ENCODE data around the gene C2CD3.

The C2CD3 gene

DNA sequence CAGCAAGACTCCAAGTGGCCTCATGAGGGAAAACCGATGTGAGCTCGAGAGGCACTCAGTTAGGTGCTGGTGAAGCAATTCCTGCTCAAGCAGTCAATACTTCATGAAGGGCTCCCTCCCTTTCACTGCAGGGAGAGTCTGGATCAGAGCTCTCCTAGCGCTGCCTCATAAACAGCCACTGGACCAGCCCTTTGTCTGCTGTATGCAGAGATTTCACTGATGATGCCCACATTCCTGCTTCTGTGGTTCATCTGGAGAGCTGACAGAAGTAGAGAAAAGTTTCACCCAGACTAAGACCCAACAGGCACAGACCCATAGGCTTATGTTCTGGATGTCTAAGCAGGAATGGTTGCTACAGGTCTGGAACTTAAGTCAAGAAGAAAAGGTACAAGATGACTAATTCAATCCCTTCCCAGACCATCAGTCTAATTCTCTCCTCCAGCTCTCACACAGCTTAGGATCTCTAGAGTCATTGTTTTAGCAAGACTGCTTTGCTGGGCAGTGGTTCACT lies 192.2 kb downstream of the C2CD3 start:
- no peak for DNase-seq

DNA sequence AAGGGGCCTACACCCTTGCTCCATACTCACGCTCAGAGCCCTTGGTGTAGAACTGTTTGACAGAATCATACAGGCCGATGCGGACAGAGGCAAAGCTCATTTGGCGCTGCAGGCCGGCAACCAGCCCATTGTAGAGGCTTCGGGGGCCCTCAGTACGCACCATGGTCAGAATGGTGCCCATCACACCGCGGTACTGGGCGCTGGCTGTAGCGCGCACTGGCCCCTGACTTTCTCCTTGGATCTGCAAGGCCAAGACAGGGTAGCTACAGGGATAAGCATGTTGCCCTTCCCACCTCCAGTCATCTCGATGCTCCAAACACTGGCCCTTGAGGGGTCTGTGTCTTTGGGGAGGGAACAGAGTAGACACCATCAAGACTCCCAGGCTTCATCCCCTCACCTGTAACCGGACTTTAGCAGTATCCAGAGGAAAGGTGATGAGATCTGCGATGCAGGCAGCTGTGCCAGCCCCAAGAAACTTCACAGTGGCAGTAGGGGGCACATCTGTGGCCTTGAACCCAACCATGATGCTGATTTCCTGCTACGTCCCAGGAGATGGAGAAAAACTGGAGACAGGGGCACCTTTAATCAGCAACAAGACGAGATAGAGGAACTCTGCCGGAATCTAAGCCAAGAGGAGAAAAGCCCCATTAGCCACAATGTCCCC lies 192.8 kb downstream of the C2CD3 start:
- DNase-seq, result no peak

DNA sequence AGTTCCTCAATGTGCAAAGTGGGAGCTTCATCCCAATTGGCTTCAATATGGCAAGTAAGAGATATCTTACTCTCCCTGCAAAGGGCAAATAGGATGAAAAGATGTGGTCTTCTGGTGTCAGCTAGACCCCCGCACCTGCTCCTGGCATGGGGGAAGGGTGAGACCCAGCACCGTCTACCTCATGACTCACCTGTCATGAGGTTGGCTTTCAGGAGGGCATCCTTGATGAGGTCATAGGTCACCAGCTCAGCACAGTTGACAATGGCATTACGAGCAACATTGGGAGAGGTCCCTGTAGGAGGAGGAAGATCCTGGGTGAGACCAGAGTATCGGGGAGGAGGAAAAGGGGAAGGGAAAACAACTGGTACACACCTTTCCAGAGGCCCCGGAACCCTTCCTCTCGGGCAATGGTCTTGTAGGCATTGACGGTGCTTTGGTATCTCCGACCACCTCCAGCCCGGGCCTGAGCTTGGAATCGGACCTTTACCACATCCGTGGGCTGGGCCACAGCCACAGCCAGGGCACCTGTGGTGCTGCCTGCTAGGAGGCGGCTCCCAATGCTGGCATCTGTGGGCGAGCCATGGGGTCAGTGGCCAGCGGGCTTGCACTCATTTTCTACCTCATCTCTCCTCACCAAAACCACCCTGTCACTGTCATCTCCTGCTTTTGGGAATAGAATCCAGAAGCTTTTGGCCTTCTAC lies 194.2 kb downstream of the C2CD3 start:
- DNase-seq, result no peak

DNA sequence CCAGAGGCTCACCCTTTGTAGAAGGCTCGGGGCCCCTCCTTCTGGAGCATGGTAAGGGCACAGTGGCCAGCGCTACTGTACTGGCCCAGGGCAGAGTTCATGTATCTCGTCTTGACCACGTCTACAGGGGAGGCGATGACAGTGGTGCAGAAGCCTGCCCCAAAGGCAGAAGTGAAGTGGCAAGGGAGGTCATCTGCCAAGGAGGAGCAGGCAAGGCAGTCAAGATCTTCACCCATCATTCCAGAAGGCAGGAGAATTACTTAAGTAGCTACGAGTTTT lies 195.4 kb downstream of the C2CD3 start:
- no peak for DNase-seq

DNA sequence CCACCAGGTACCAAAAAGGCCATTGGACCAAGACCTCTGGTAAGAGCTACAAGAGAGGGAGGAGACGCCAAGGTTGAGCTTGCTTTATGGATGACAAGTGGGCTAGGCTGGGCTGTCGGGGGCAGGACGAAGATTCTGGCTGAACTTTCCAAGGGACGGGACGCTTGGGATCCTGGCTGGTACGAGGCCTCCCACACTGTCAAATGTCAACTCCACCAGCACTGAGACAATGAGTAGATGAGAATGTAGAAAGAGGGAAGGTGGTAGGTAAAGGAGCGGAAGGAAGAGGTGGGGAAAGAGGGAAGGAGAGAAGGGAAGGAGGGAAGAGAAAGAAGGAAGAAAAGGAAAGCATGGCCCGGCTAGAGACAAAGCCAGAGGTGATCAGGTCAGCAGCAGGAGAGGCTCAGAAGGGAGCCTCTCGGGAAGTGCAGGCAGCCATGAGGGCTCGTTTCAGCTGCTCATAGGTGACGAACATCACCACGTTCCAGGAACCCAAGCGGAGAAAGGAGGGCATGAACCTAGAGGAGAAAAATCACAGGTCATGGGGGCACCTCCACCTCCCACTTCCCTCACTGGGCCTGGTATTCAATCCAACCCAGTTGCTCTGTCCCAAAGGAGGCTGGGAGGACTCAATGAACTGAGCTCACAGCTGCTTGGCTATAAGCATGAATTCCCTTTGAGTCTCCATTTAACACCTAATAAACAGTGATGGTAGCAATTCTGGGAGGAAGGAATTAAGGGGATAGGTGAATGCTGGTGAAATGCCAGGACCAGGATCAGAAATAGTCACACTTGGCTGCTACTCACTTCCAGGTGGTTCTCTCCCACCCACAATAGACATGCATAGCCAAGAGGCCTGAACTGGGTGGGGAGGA lies 196.0 kb downstream of the C2CD3 start:
- DNase-seq, result no peak

DNA sequence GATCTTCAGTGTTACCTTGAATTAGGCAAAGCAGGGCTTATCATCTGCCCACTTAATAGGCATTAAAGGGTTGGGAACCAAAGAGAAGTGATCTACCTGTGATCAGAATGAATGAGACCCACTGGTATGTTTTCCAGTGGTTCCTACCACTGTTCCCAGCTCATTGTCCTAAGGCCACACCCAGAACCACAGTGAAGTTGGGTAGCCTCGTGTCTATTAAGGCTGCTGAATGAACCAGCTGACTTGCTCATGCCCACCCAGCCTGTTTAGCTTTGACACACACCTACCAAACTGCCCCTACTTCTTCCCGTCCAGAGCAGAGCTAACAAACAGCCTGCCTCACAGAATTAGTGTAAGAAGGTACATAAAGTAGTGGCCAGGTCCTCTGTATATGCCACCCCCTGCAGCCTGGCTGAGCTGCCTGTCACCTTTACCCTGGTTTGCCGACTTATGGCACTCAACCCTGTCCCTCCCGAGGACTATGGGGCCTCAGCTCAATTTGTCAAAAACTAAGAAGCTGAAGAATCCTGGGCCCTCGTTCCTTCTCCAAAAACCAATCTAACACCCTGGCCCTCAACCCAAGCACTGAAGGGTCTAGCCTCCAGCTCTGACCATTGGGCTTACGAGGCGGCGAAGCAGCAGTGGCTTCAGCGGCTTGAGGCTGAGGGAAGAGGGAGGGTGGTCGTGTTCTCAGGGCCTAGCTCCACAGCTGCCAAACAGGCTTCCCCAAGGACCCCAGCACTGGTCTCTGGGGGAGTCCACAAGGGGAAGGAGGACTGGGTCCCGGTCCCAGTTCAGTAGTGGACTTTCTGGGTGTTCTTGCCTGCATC lies 198.0 kb downstream of the C2CD3 start:
- no peak for DNase-seq

DNA sequence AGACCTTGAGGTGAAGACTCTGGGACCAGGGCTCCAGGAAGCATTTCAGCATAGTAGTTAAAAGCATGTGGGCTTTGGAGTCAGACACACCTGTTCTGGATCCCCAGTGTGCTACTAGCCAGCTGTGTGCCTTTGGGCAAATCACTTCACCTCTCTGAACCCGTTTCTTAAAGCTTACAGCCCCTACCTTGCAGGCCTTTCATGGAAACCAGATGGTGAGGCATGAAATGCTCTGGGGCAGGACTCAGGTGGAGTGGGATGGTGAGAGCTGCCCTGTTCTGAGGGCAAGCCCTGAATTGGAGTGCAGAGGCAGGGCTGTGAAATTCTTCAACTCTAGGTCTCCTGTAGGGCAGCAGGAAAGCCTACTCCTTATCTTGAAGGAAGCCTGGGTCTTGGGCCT lies 198.6 kb downstream of the C2CD3 start:
- DNase-seq, result no peak

DNA sequence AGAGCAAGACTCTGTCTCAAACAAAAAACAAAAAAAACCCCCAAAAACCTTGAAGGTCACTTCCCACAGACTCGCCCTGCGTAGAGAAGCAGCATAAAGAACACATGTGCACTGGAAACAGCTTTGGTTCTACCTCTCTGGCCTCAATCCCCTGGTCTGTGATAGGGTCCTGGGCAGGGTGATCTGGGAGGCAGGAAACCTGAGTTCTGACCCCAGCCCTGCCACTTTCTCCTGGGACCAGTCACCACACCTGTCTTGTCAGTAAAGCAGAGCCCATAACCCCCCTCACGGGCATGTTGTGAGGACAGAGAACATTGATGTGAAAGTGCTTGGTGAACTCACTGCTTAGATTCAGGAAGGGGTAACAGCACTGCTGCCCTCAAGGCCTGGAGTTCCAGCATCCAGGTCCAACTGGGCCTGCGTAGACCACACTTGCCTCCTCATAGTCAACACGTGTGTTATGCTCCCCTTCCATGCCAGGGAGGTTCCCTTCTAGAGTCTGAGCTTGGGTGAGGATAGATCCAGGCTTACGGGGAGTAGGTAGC lies 199.6 kb downstream of the C2CD3 start:
- DNase-seq, result no peak

DNA sequence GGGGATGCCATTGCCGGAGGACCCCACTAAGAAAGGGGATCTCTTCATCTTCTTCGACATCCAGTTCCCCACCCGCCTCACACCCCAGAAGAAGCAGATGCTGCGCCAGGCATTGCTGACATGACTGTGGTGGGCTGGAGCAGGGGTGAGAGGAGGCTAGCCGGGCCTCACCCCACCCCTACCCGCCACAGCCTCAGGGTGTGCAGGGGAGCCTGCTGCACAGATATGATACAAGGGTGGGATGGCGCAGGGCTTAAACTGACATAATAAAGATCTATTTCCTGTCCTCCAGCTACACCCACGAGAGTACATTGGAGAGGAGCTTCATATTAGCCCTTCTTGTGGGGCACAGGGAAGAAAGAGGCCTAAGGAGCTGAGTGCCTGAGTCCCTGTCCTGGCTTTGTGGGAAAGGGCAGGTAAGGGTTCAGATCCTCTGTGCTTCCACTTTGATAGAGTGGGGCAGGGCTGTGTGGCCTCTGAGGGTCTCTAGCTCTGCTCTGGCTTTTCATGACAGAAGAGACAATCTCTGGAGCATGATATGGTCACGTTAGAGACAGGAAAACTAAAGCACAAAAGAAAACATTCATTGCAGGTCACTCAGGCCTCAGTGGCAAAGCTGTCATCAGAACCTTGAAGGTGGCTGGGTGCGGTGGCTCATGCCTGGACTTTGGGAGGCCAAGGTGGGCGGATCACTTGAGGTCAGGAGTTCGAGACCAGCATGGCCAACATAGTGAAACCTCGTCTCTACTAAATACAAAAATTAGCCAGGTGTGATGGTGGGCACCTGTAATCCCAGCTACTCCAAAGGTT lies 200.6 kb downstream of the C2CD3 start:
- DNase-seq, result no peak

DNA sequence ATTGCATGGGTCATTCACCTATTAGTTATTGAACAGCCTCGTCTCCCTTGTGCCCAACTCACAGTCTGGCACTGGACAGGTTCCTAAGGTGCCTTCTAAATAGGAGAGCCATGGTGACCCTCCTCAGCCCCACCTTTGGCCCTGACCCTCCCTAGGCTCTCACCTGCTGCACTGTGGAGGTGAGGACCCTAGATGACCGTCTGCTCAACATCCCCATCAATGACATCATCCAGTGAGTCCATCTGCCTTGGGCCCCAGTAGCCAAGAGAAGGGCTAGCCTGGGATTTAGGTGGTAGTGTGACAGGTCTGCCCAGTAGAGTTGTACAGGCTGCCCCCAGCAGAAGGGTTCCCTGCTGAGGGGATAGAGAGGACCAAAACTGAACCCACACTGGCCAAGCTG lies 201.7 kb downstream of the C2CD3 start:
- no peak for DNase-seq

DNA sequence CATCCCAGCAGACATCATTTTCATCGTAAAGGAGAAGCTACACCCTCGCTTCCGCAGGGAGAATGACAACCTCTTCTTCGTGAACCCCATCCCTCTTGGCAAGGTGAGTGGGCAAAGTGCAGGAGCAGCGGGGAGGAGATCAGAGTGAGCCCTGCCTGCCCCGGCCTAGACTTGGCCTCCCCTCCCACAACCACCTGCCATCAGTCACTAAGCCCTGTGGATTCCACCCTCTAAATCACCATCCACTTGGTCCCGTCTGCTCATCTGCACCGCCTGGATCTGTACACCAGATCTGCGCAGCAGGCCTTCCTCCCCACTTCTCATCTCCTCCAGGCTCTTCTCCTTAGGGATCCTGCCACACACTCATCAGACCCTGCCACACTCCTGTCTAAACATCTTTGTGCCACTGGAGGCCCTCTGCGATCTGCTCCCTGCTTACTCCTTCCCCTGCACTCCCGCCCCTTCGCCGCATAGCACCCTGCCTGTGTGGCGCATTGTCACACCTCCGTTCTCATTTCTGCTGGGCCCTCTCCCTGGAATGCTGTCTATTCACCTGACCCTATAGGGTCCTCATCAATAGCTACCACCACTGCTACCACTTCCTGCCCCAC lies 202.3 kb downstream of the C2CD3 start:
- DNase-seq, result no peak

DNA sequence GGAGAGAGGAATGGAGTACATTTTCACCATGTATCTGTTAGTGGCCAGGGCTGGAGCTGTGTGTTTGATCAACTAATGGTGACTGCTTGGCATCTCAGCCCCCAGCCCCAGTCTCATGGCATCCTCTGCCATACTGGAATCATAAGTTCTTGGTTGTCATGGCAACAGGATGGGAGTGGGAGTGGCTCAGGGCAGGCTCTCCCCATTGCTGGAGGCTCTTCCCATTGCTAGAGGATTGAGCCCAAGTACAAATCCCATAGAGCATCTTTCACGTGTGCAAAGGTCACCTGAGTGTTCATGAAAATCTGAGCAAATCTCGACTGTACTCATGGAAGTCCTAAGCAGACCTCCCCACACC lies 205.1 kb downstream of the C2CD3 start:
- no peak for DNase-seq

DNA sequence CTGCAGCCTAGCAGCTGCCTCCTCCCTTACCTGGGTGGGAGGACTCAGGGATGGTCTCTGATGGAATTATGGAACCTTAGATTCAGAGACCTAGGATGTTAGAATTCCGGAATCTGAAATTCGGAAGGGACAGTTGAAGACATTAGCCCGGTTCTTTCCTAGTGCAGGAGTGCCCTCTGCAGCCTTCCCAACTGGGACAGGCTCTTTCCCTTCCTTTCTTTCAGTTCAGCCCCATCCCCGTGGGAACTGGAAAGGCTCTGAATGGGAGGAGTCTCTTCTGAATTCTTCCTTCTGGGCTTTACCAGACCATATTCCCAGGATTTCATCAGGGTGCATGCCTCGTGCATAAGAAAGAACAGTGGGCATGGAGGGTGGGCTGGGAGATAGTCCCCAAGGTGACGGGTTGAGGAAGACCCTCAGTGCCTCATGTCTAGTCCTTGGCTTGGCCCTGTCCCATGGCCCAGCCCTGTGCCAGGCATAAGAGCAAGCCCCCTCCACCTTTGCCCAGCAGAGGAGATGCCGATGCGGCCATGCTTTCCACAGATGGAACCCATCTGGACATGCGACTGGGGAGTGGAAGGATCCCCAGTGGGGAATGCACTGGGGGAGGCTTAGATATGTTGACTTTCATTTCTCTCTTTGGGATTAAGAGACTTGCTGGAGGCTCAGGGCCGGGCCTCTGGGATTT lies 205.6 kb downstream of the C2CD3 start:
- no peak for DNase-seq

DNA sequence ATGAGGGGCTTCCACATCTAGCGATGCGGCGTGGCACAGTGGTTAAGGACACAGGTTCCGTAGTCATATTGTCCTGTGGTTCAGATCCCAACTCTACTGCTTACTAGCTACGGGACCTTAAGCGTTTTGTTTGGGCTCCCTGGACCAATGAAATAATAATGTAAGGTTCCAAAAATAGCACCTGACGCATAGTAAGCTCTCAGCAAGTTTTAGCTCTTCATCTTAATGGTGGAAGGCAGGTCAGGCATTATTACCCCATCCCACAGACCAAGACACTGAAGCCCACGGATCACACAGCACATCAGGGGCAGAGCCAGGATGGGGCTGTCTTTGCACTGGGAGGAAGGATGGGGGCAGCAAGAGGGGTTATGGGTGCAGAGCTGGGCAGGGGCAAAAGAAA lies 206.9 kb downstream of the C2CD3 start:
- DNase-seq, result no peak

All from hippocampal formation (tissue), 2 donors.